PC-3 (cell line): ENCODE measurements around the gene GLS2. TPM values are rescaled to one million over a fixed set of nuclear protein-coding genes. Genes with fewer than 3 reads are reported as not detected.

Experiments used
- ATAC-seq: fragments of 200-7000 bp; cut with Tn5 transposase; 2 replicates; pipeline ENCODE4 v1.9.1; 2020; ENCODE audit warnings: mild to moderate bottlenecking, moderate library complexity
- BruUV-seq: library from RNA; stranded (reverse); fragments of 400-500 nt; replicated peaks from 2 replicates; lab custom pipeline; 2021; lab: Mats Ljungman, UMichigan
- CTCF ChIA-PET: fragments of 300-600 bp; sonication (Branson Sonifier 250); formaldehyde crosslinking; loops from one replicate; lab custom pipeline; 2022; ENCODE audit warnings: antibody characterized with exemption; lab: Charles Lee
- POLR2A ChIA-PET: fragments of 300-600 bp; sonication (Branson Sonifier 250); formaldehyde crosslinking; loops from one replicate; lab custom pipeline; 2022; ENCODE audit warnings: antibody characterized with exemption; ENCODE audit not compliant: unreplicated experiment; lab: Charles Lee
- DNase-seq: peaks from one replicate; pipeline ENCODE4 v3.0.0-alpha.2; 2015
- H2AFZ ChIP-seq: fragments of 300-600 bp; sonication (generic); 2 replicates; pipeline ENCODE4 v1.6.0; 2016; ENCODE audit warnings: antibody characterized with exemption, low read length
- H3F3A ChIP-seq: fragments of 300-600 bp; sonication (generic); one replicate; pipeline ENCODE4 v1.6.0; 2017; ENCODE audit warnings: antibody characterized with exemption, low read length, control low read depth, mild to moderate bottlenecking; ENCODE audit not compliant: unreplicated experiment
- H3K27ac ChIP-seq: fragments of 300-600 bp; sonication (generic); 2 replicates; pipeline ENCODE4 v1.5.1; 2016; ENCODE audit warnings: mild to moderate bottlenecking, low read length
- H3K27me3 ChIP-seq: fragments of 300-600 bp; sonication (generic); 2 replicates; pipeline ENCODE4 v1.6.1; 2016; ENCODE audit warnings: low read length, mixed read lengths
- H3K36me3 ChIP-seq: fragments of 300-600 bp; sonication (generic); 2 replicates; pipeline ENCODE4 v1.6.1; 2016; ENCODE audit warnings: low read depth, mixed run types, low read length, mixed read lengths
- H3K4me1 ChIP-seq: fragments of 300-600 bp; sonication (generic); 2 replicates; pipeline ENCODE4 v1.5.1; 2016; ENCODE audit warnings: low read length; ENCODE audit not compliant: insufficient read depth
- H3K4me2 ChIP-seq: fragments of 300-600 bp; sonication (generic); 2 replicates; pipeline ENCODE4 v1.6.0; 2016; ENCODE audit warnings: low read length
- H3K4me3 ChIP-seq: fragments of 300-600 bp; sonication (generic); 2 replicates; pipeline ENCODE4 v1.5.1; 2016; ENCODE audit warnings: mild to moderate bottlenecking, low read length, mixed read lengths
- H3K79me2 ChIP-seq: fragments of 300-600 bp; sonication (generic); 2 replicates; pipeline ENCODE4 v1.6.1; 2017; ENCODE audit warnings: low read length, mixed read lengths
- H3K9ac ChIP-seq: fragments of 300-600 bp; sonication (generic); 2 replicates; pipeline ENCODE4 v1.6.0; 2016; ENCODE audit warnings: mild to moderate bottlenecking, low read length
- H3K9me2 ChIP-seq: fragments of 300-600 bp; sonication (generic); replicated peaks from 2 replicates; pipeline ENCODE4 v1.6.1; 2016; ENCODE audit warnings: mixed run types, low read length, mixed read lengths
- H3K9me3 ChIP-seq: fragments of 300-600 bp; sonication (generic); 2 replicates; pipeline ENCODE4 v1.6.1; 2016; ENCODE audit warnings: low read length, mixed read lengths
- H4K20me1 ChIP-seq: fragments of 300-600 bp; sonication (generic); 2 replicates; pipeline ENCODE4 v1.6.1; 2016; ENCODE audit warnings: low read length, mixed read lengths
- EZH2 ChIP-seq: fragments of 300-600 bp; sonication (generic); IDR thresholded peaks from one replicate; pipeline ENCODE4 v1.6.1; 2017; ENCODE audit warnings: antibody characterized with exemption, mild to moderate bottlenecking, low read length; ENCODE audit not compliant: unreplicated experiment
- EZH2phosphoT487 ChIP-seq: fragments of 300-600 bp; sonication (generic); IDR thresholded peaks from 2 replicates; pipeline ENCODE4 v1.6.1; 2018; ENCODE audit warnings: mild to moderate bottlenecking, antibody characterized with exemption, low read length, borderline replicate concordance
- intact Hi-C: fragments of 100-400 bp; cut with micrococcal nuclease; formaldehyde crosslinking; loops from 2 replicates; pipeline ENCODE4 v1.9.0; 2023
- total RNA-seq: library from RNA; depleted of rRNA; stranded (reverse); fragments of >200 nt; gene quantifications from 2 replicates; pipeline ENCODE4 v1.2.3, GENCODE V29; 2014
- TF ChIP-seq, protein P1 (sequence below): fragments of 300-600 bp; sonication (generic); conservative IDR thresholded peaks from 2 replicates; pipeline ENCODE4 v1.5.1; 2017; ENCODE audit warnings: antibody characterized with exemption, low read depth, mild to moderate bottlenecking, low read length

The GLS2 gene
- total RNA-seq, 1 experiment from 2014 or later, result 4.0 TPM

DNA sequence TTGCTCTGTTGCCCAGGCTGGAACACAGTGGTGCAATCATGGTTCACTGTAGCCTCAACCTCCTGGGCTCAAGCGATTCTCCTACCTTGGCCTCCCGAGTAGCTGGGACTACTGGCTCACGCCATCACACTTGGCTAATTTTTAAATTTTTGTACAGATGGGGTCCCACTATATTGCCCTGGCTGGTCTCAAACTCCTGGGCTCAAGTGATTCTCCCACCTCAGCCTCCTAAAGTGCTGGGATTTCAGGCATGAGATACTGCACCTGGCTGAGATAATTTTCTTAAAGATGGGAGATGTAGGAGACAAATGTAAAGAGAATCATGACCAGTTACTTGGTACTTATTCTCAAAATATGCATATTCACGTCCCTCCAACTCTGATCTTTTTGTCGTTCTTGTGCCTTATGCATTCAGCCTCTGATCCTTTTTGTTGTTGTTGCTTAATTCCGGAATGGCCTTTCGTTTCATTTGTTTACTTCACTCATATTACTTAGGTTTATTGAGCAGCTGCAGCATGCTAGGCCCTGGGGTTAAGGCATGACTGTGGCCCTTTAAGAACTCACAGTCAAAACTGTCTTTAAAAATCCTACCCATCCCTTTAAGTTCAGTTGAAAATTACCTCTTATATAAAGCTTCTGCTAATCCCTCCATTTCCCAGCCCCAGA is 42.6 kb upstream of the GLS2 start:
- H3K27me3 ChIP-seq, result no peaks in the 10 kb centered on the region
- H3F3A ChIP-seq, result no peaks in the 10 kb centered on the region
- no peaks in the 10 kb centered on the region for H4K20me1 ChIP-seq
- DNase-seq, result no peak
- no peaks in the 10 kb centered on the region for H3K9me3 ChIP-seq
- H3K79me2 ChIP-seq, result peaks cover 80% of the 10 kb centered on the region
- H3K4me2 ChIP-seq, result no peak overlapping the region
- H3K9ac ChIP-seq, result no peak overlapping the region
- no peak overlapping the region for H3K4me3 ChIP-seq
- intact Hi-C loops, result no loop called here
- peaks cover 11% of the 10 kb centered on the region; the same call in 1 of the 2 replicates for H3K36me3 ChIP-seq
- CTCF ChIA-PET, result no interaction called here
- TF ChIP-seq, protein P1, sequence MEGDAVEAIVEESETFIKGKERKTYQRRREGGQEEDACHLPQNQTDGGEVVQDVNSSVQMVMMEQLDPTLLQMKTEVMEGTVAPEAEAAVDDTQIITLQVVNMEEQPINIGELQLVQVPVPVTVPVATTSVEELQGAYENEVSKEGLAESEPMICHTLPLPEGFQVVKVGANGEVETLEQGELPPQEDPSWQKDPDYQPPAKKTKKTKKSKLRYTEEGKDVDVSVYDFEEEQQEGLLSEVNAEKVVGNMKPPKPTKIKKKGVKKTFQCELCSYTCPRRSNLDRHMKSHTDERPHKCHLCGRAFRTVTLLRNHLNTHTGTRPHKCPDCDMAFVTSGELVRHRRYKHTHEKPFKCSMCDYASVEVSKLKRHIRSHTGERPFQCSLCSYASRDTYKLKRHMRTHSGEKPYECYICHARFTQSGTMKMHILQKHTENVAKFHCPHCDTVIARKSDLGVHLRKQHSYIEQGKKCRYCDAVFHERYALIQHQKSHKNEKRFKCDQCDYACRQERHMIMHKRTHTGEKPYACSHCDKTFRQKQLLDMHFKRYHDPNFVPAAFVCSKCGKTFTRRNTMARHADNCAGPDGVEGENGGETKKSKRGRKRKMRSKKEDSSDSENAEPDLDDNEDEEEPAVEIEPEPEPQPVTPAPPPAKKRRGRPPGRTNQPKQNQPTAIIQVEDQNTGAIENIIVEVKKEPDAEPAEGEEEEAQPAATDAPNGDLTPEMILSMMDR, result no peak
- TF ChIP-seq EZH2 (no peak), EZH2phosphoT487 (no peak)
- no peaks in the 10 kb centered on the region for H3K9me2 ChIP-seq
- POLR2A ChIA-PET, result no interaction called here
- ATAC-seq, result no peak
- peaks cover 20% of the 10 kb centered on the region for H3K4me1 ChIP-seq
- H2AFZ ChIP-seq, result no peak overlapping the region
- H3K27ac ChIP-seq, result no peak overlapping the region
- BruUV-seq, result no TSS peak

DNA sequence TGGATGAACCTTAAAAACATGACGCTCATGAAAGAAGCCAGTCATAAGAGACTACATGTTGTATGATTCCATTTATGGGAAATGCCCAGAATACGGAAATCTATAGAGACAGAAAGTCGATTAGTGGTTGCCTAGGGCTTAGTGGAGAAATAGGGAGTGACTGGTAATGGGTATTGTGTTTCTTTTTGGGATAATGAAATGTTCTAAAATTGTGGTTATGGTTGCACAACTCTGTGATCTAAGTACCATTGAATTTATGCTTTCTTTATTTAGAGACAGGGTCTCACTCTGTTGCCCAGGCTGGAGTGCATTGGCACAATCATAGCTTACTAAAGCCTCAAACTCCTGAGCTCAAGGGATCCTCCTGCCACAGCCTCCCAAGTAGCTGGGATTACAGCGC is 41.7 kb upstream of the GLS2 start:
- ATAC-seq (no peak), DNase-seq (no peak)
- Histone ChIP-seq H3K4me2 (no peak overlapping the region), H2AFZ (no peak overlapping the region), H3F3A (no peaks in the 10 kb centered on the region), H3K9ac (no peak overlapping the region), H3K9me2 (no peaks in the 10 kb centered on the region), H3K36me3 (peaks cover 11% of the 10 kb centered on the region; the same call in 1 of the 2 replicates), H3K9me3 (no peaks in the 10 kb centered on the region), H3K79me2 (peaks cover 83% of the 10 kb centered on the region), H3K4me1 (peaks cover 20% of the 10 kb centered on the region), H4K20me1 (no peaks in the 10 kb centered on the region), H3K27ac (no peak overlapping the region), H3K4me3 (no peak overlapping the region), H3K27me3 (no peaks in the 10 kb centered on the region)
- no TSS peak for BruUV-seq
- POLR2A ChIA-PET, result no interaction called here
- CTCF ChIA-PET, result no interaction called here
- intact Hi-C loops, result no loop called here
- TF ChIP-seq EZH2phosphoT487, result no peak
- TF ChIP-seq EZH2, result no peak
- TF ChIP-seq, protein P1, result no peak

DNA sequence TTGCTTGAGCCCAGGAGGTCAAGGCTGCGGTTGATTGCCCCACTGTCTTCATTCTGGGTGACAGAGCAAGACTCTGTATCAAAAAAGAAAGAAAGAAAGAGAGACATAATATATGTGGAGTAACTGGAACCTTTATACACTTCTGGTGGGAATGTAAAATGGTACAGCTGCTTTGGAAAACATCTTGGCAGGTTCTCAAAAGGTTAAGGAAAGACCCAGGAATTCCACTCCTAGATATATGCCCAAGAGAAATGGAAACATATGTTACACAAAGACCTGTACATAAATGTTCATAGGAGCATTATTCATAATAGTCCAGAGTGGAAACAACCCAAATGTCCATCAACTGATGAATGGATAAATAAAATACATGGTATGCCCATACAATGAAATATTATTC is 40.9 kb upstream of the GLS2 start:
- TF ChIP-seq, protein P1, result no peak
- TF ChIP-seq EZH2phosphoT487 (no peak), EZH2 (no peak)
- no peak overlapping the region for H3K4me2 ChIP-seq
- ChIA-PET POLR2A (no interaction called here), CTCF (no interaction called here)
- no peak overlapping the region for H3K27ac ChIP-seq
- no peak overlapping the region for H3K4me3 ChIP-seq
- H3K9me2 ChIP-seq, result no peaks in the 10 kb centered on the region
- ATAC-seq (no peak), DNase-seq (no peak)
- no peaks in the 10 kb centered on the region for H3K27me3 ChIP-seq
- intact Hi-C loops, result no loop called here
- H3K4me1 ChIP-seq, result peaks cover 24% of the 10 kb centered on the region
- H2AFZ ChIP-seq, result no peak overlapping the region
- BruUV-seq, result no TSS peak
- no peak overlapping the region for H3K9ac ChIP-seq
- H3K36me3 ChIP-seq, result peaks cover 7% of the 10 kb centered on the region; the same call in 1 of the 2 replicates
- H3F3A ChIP-seq, result no peaks in the 10 kb centered on the region
- no peaks in the 10 kb centered on the region for H4K20me1 ChIP-seq
- no peaks in the 10 kb centered on the region for H3K9me3 ChIP-seq
- H3K79me2 ChIP-seq, result peaks cover 84% of the 10 kb centered on the region
